Lower leg skin (tissue), 4 donors: ENCODE measurements around the gene AP5S1. TPM values are rescaled to one million over a fixed set of nuclear protein-coding genes. Genes with fewer than 3 reads are reported as not detected.

Experiments
- DNase-seq, 2 donors: peaks; one replicate each; pipeline ENCODE4 v3.0.0-alpha.2; 2019; ENCODE audit warnings: low spot score in 2 of 2
- H3K4me3 ChIP-seq: fragments of 200-600 bp; sonication (generic); 2 replicates; pipeline ENCODE4 v1.5.1; 2017; ENCODE audit warnings: mild to moderate bottlenecking, low read depth; ENCODE audit not compliant: poor library complexity, severe bottlenecking
- CTCF ChIP-seq, 3 donors: fragments of 450-650 bp; IDR thresholded peaks; one replicate each; pipeline ENCODE4 v1.5.1; 2016; ENCODE audit warnings: antibody characterized with exemption in 3 of 3, mild to moderate bottlenecking in 3 of 3, moderate library complexity in 2 of 3
- POLR2A ChIP-seq, 2 donors: fragments of 450-650 bp; IDR thresholded peaks; one replicate each; pipeline ENCODE4 v1.6.1; 2016 to 2017; ENCODE audit warnings: antibody characterized with exemption in 2 of 2, mild to moderate bottlenecking in 1 of 2, moderate library complexity in 1 of 2
- WGBS, 2 donors: methylation state at CpG; one replicate each; pipeline ENCODE4 v1.1.5; 2018; 5-methylcytosine and 5-hydroxymethylcytosine counted together
- intact Hi-C: fragments of 100-400 bp; cut with DNase I; formaldehyde crosslinking; loops from one replicate; pipeline ENCODE4 v1.15.0; 2023; ENCODE audit warnings: low total_unique reads
- total RNA-seq, 4 donors: library from RNA; depleted of rRNA; stranded (reverse); fragments of >200 nt; gene quantifications; one replicate each; pipeline ENCODE4 v1.1.0, GENCODE V29; 2016

The AP5S1 gene
- total RNA-seq, 4 donors from 2014 or later: 7.7 to 16.8 (median 10.5) TPM

- no peak for TF ChIP-seq POLR2A (IDR thresholded peaks at IDR 0.05)
- TF ChIP-seq CTCF (IDR thresholded peaks at IDR 0.05): no peak
- intact Hi-C loops: no loop called here
- no peak for DNase-seq
- WGBS, 2 donors: 96 to 97% methylated on average over 5 of the region's 5 CpGs
- no peak overlapping the region for H3K4me3 ChIP-seq
Observed at GRCh38 chr20:3873507-3873906, 53.2 kb downstream of the AP5S1 start.

GRCh38 chr20:3874194-3874844 is 54.0 kb downstream of the AP5S1 start:
- intact Hi-C loops: no loop called here
- WGBS, 2 donors: 58 to 62% methylated on average over 3 of the region's 3 CpGs
- DNase-seq: no peak
- no peak overlapping the region for H3K4me3 ChIP-seq
- TF ChIP-seq CTCF (IDR thresholded peaks at IDR 0.05) (no peak), POLR2A (IDR thresholded peaks at IDR 0.05) (no peak)

- intact Hi-C loops: no loop called here
- TF ChIP-seq POLR2A (IDR thresholded peaks at IDR 0.05) (no peak), CTCF (IDR thresholded peaks at IDR 0.05) (no peak)
- no peak overlapping the region for H3K4me3 ChIP-seq
- WGBS, 2 donors: 81 to 86% methylated on average over 9 of the region's 9 CpGs
- no peak for DNase-seq
Observed at GRCh38 chr20:3875378-3875974, 55.1 kb downstream of the AP5S1 start.

- DNase-seq: no peak
- intact Hi-C loops: no loop called here
- WGBS, 2 donors: 61 to 76% methylated on average over 1 of the region's 1 CpG
- TF ChIP-seq POLR2A (IDR thresholded peaks at IDR 0.05) (no peak), CTCF (IDR thresholded peaks at IDR 0.05) (no peak)
- H3K4me3 ChIP-seq: no peak overlapping the region
Observed at GRCh38 chr20:3876000-3876399, 55.7 kb downstream of the AP5S1 start.

- no peak overlapping the region for H3K4me3 ChIP-seq
- intact Hi-C loops: no loop called here
- DNase-seq: no peak
Observed at GRCh38 chr20:3876676-3877075, 56.3 kb downstream of the AP5S1 start.

More at GRCh38 chr20:3876676-3877075, 56.3 kb downstream of the AP5S1 start:
- no peak for TF ChIP-seq POLR2A (IDR thresholded peaks at IDR 0.05)

Other genes with a start within 250 kb of the AP5S1 start
- not detected for gene GFRA4, start 157.1 kb upstream of the AP5S1 start, total RNA-seq
- 10 to 100 TPM in 2 of 4 donors, 1 to 10 TPM in 2; 8.0 to 13.7 (median 11.1) TPM for gene ADAM33, start 138.5 kb upstream of the AP5S1 start, total RNA-seq
- gene SIGLEC1, start 107.9 kb upstream of the AP5S1 start, total RNA-seq: 1 to 10 TPM in 3 of 4 donors, under 1 TPM in 1; 0.42 to 2.9 (median 1.0) TPM
- gene HSPA12B, start 87.9 kb upstream of the AP5S1 start, total RNA-seq: 1 to 10 TPM; 4.0 to 6.0 (median 5.7) TPM
- gene ADISSP, start 52.8 kb upstream of the AP5S1 start, total RNA-seq: 10 to 100 TPM in 3 of 4 donors, 1 to 10 TPM in 1; 9.7 to 21.8 (median 15.5) TPM
- gene SPEF1, start 39.1 kb upstream of the AP5S1 start, total RNA-seq: under 1 TPM in 1 of 4 donors, not detected in 3; 0.13 TPM
- gene CENPB, start 33.8 kb upstream of the AP5S1 start, total RNA-seq: 100 to 1,000 TPM in 2 of 4 donors, 10 to 100 TPM in 2; 94.4 to 109 (median 99.8) TPM
- gene CDC25B, start 24.2 kb upstream of the AP5S1 start, total RNA-seq: 10 to 100 TPM; 13.5 to 23.2 (median 18.5) TPM
- gene MAVS, start 26.3 kb downstream of the AP5S1 start, total RNA-seq: 10 to 100 TPM; 17.2 to 28.2 (median 27.1) TPM
- gene PANK2, start 68.8 kb downstream of the AP5S1 start, total RNA-seq: 10 to 100 TPM; 35.7 to 44.1 (median 42.3) TPM
- 10 to 100 TPM; 16.8 to 22.2 (median 19.2) TPM for gene RNF24, start 195.0 kb downstream of the AP5S1 start, total RNA-seq